ENCODE measurements around the gene SPDL1. TPM values are rescaled to one million over a fixed set of nuclear protein-coding genes. Genes with fewer than 3 reads are reported as not detected.

SPDL1 gene
- total and polyA plus RNA-seq, 2 donors (not counting 1 experiment from before 2014, with no cell fraction given) = 4.1 to 17.9 TPM

- Histone ChIP-seq H3K4me3 (ENCODE audit: control extremely low read depth in 1 of 5, extremely low read depth in 1 of 5, insufficient read depth in 1 of 5, low read depth in 2 of 5, low read length in 4 of 5) (no peak overlapping the region), H2AFZ (ENCODE audit: insufficient read depth, low read depth, low read length, poor library complexity, severe bottlenecking) (no peak overlapping the region), H3K36me3 (replicated peaks in 1 of 2; ENCODE audit: control extremely low read depth in 1 of 2, control insufficient read depth in 1 of 2, extremely low read depth in 1 of 2, insufficient read depth in 2 of 2, low read length in 1 of 2) (peaks cover 0 to 49% of the 10 kb centered on the region in 2 experiments), H3K4me2 (replicated peaks; ENCODE audit: low read depth, low read length, poor library complexity, severe bottlenecking) (no peak overlapping the region), H3K9me3 (ENCODE audit: control extremely low read depth in 1 of 3, control insufficient read depth in 2 of 3, insufficient read depth in 1 of 3, low read length in 2 of 3) (no peaks in the 10 kb centered on the region), H3K9ac (ENCODE audit: low read length) (no peak overlapping the region), H3K27ac (ENCODE audit: low read length in 2 of 2) (no peak overlapping the region), H3K79me2 (ENCODE audit: control insufficient read depth, insufficient read depth, low read length) (peaks cover 100% of the 10 kb centered on the region), H3K27me3 (replicated peaks in 1 of 4; ENCODE audit: control extremely low read depth in 1 of 4, control insufficient read depth in 3 of 4, insufficient read depth in 4 of 4, low read length in 3 of 4) (no peaks in the 10 kb centered on the region), H3K4me1 (ENCODE audit: control insufficient read depth in 2 of 2, insufficient read depth in 2 of 2, low read length in 2 of 2) (peaks cover 46 to 77% of the 10 kb centered on the region in 2 donors), H4K20me1 (ENCODE audit: control insufficient read depth, insufficient read depth, low read length, poor library complexity, severe bottlenecking) (peaks cover 98% of the 10 kb centered on the region)
- H3K27ac Mint-ChIP-seq = peak overlapping the region; percentile 48
- DNase-seq (no peak), ATAC-seq (ENCODE audit: low read depth) (no peak)
- peaks cover 96% of the 10 kb centered on the region for H3K4me1 Mint-ChIP-seq
- no peak overlapping the region for H3K4me3 Mint-ChIP-seq
- intact Hi-C loops (cut with micrococcal nuclease) = no loop called here
- no peaks in the 10 kb centered on the region for H3K9me3 Mint-ChIP-seq (ENCODE audit: insufficient read depth)
- H3K27me3 Mint-ChIP-seq = no peaks in the 10 kb centered on the region
- 0% methylated on average over 1 of the region's 1 CpG for WGBS (ENCODE audit: insufficient coverage)
- ChIA-PET POLR2A (no interaction called here), CTCF (no interaction called here)
- no peak for TF ChIP-seq CTCF (IDR thresholded peaks at IDR 0.05)
- no peak for TF ChIP-seq EZH2 (IDR thresholded peaks at IDR 0.05; ENCODE audit: borderline replicate concordance, insufficient read depth, low read depth, low read length, poor library complexity, severe bottlenecking)
Measured at GRCh38 chr5:169652057-169652456, 68.5 kb downstream of the SPDL1 start.

DNA sequence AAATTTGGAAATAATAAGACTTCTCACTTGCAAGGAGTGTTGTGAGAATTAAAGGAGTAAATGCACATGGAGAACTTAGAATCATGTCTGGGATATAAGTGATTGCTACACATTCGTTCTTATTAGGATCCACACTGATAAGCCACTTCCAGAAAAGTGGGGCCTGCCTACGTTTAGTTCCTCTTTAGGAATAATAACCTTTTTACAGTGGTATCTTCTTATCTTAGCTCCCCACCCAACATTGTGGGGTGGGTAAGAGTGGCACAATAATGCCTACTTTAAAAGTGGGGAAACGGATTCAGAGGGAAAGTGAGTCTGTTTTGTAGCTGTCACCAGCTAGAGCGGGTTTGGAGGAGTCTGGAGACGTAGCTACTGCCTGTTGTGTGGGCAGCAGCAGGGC lies 69.5 kb downstream of the SPDL1 start:
- Histone ChIP-seq H3K27ac (ENCODE audit: low read length in 2 of 2) (no peak overlapping the region), H3K79me2 (ENCODE audit: control insufficient read depth, insufficient read depth, low read length) (peaks cover 100% of the 10 kb centered on the region), H3K9ac (ENCODE audit: low read length) (no peak overlapping the region), H3K9me3 (ENCODE audit: control extremely low read depth in 1 of 3, control insufficient read depth in 2 of 3, insufficient read depth in 1 of 3, low read length in 2 of 3) (no peaks in the 10 kb centered on the region), H3K36me3 (replicated peaks in 1 of 2; ENCODE audit: control extremely low read depth in 1 of 2, control insufficient read depth in 1 of 2, extremely low read depth in 1 of 2, insufficient read depth in 2 of 2, low read length in 1 of 2) (peaks cover 0 to 51% of the 10 kb centered on the region in 2 experiments), H4K20me1 (ENCODE audit: control insufficient read depth, insufficient read depth, low read length, poor library complexity, severe bottlenecking) (peaks cover 88% of the 10 kb centered on the region), H3K4me2 (replicated peaks; ENCODE audit: low read depth, low read length, poor library complexity, severe bottlenecking) (no peak overlapping the region), H2AFZ (ENCODE audit: insufficient read depth, low read depth, low read length, poor library complexity, severe bottlenecking) (no peak overlapping the region), H3K4me1 (ENCODE audit: control insufficient read depth in 2 of 2, insufficient read depth in 2 of 2, low read length in 2 of 2) (peaks cover 36 to 66% of the 10 kb centered on the region in 2 donors), H3K27me3 (replicated peaks in 1 of 4; ENCODE audit: control extremely low read depth in 1 of 4, control insufficient read depth in 3 of 4, insufficient read depth in 4 of 4, low read length in 3 of 4) (no peaks in the 10 kb centered on the region), H3K4me3 (ENCODE audit: control extremely low read depth in 1 of 5, extremely low read depth in 1 of 5, insufficient read depth in 1 of 5, low read depth in 2 of 5, low read length in 4 of 5) (no peak overlapping the region)
- POLR2A ChIA-PET = no interaction called here
- no peak overlapping the region for H3K4me3 Mint-ChIP-seq
- TF ChIP-seq EZH2 (IDR thresholded peaks at IDR 0.05; ENCODE audit: borderline replicate concordance, insufficient read depth, low read depth, low read length, poor library complexity, severe bottlenecking) = no peak
- TF ChIP-seq CTCF (IDR thresholded peaks at IDR 0.05) = no peak
- 97% methylated on average over 3 of the region's 5 CpGs for WGBS (ENCODE audit: insufficient coverage)
- no peaks in the 10 kb centered on the region for H3K27me3 Mint-ChIP-seq
- H3K27ac Mint-ChIP-seq = peak overlapping the region; percentile 37
- peaks cover 89% of the 10 kb centered on the region for H3K4me1 Mint-ChIP-seq
- intact Hi-C loops (cut with micrococcal nuclease) = no loop called here
- no peak for ATAC-seq (ENCODE audit: low read depth)
- no peaks in the 10 kb centered on the region for H3K9me3 Mint-ChIP-seq (ENCODE audit: insufficient read depth)
- no peak for DNase-seq
- CTCF ChIA-PET = no interaction called here

Small RNAs within 50 kb of the gene (small RNA-seq; reads per million reads assigned to genes)
- gene RNU6-477P (ENCODE audit: insufficient read length, low read depth, low replicate concordance) = not detected

Other genes starting within 250 kb of the SPDL1 start
- gene DOCK2, start 53.5 kb downstream of the SPDL1 start, total RNA-seq = 330 and 342 TPM in 2 replicates
- gene DOCK2, start 53.5 kb downstream of the SPDL1 start, polyA plus RNA-seq = 105 and 112 TPM in 2 replicates

Data from B cell (primary cell).